IMR-90 (cell line): ENCODE results near the gene CDKAL1.

ENCODE experiments used
- CTCF ChIP-seq: conservative IDR thresholded peaks from 2 replicates; pipeline ENCODE4 v1.5.1; 2012; ENCODE audit warnings: mild to moderate bottlenecking, low read depth, low read length, improper control_type of control experiment
- POLR2A ChIP-seq: IDR thresholded peaks from 2 replicates; pipeline ENCODE4 v1.6.1; 2012; ENCODE audit warnings: mild to moderate bottlenecking, low read depth, low read length

GRCh38 chr6:21135484-21136013 is 601.3 kb downstream of the CDKAL1 start:
- TF ChIP-seq POLR2A, result no peak
- TF ChIP-seq CTCF, result no peak
